HG03196 (cell line): ENCODE data around the gene SAMD14.

Experiments used
- ATAC-seq: cut with Tn5 transposase; IDR thresholded peaks from one replicate; pipeline ENCODE4 v1.9.1; 2021; ENCODE audit not compliant: unreplicated experiment

SAMD14 gene

DNA sequence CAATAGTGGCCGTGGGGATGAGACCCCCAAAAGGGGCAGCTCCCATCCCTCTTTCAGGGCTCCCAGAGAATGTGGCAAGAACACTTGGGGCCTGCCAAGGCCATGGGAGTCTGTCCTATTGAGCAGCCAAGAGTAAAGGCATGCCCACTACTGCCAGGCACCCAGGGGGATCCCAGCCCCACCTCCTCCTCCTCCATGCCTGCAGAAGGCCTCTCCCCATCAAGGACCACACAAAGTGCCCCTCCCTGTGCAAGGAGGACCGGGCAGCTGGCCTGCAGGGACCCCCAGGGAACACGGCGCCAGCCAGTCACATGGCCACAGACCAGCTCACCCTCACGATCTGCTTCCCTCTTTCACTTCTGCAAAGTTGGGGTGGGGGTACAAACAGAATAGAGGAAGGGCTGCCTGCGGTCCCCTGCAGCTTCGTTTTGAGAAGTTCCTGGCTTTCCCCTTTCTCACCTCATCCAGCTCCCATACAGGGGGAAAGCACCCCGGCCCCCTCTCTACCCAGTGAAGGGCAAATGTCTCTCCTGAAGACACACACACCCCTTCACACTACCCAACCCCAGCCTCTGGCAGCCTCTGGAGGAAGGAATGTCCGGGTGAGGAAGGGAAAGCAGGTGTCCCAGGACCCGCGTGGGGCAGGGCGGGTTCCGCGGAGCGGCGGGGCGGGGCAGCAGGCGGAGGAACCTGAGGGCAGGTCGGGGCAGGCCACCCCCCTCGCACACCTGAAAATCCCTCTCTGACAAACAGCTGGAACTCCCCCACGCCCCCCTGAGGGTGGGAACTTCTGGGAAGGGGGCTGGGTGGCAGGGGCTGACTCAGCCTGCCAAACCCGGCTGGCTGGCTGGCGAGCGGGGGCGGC, 18.5 kb upstream of the SAMD14 start:
- ATAC-seq = peak; percentile 23

DNA sequence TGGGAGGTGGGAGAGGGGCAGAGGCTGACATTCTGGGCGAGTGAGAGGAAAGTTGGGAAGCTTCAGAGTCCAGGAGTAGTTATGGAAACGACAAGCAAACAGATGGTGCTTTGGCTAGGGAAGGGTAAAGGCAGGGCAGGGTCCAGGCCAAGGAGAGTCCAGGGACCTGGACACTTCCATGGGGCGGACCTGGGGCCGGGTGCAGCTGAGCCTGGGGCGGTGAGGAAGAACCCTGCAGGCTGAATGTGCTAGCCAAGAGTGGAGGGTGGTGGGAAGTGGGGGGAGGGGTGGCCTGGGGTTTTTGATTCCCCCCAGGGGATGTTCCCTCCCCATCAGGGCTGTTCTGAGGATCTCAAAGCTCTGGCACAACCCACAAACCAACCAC, 17.9 kb upstream of the SAMD14 start:
- ATAC-seq = no peak

DNA sequence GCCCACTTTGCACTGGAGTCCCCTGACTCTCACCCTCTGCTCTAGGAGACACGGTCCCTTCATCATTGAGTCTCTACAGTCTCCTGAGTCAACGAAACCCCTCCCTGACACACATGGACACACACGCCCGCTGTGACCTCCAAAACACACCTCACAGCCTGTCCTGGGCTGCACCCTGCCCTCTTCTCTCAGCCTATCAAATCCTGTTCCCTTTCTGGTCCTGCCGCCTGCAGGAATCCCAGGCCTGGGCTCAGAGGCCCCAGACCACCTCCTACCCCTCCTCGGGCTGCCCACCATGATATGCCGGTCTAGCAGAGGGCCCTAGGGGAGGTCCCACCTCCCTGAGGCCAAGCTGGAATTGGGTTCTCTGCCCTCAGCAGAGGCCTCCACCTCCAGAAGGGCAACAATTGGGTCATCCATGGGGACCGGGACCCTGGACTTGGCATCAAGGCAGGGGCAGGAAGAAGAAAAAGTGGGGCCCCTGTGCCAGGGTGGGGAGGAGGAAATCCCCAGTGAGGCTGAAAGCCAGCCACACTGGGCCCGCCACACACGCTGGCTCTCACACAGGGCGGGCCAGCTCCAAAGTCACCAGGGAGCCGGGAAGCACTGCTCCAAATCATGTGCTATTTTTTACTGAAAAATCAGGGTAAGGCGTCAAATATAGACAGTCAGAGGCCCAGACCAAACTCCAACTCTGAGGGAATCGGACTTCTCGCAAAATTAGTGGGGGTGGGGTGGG, 17.1 kb upstream of the SAMD14 start:
- ATAC-seq = no peak

DNA sequence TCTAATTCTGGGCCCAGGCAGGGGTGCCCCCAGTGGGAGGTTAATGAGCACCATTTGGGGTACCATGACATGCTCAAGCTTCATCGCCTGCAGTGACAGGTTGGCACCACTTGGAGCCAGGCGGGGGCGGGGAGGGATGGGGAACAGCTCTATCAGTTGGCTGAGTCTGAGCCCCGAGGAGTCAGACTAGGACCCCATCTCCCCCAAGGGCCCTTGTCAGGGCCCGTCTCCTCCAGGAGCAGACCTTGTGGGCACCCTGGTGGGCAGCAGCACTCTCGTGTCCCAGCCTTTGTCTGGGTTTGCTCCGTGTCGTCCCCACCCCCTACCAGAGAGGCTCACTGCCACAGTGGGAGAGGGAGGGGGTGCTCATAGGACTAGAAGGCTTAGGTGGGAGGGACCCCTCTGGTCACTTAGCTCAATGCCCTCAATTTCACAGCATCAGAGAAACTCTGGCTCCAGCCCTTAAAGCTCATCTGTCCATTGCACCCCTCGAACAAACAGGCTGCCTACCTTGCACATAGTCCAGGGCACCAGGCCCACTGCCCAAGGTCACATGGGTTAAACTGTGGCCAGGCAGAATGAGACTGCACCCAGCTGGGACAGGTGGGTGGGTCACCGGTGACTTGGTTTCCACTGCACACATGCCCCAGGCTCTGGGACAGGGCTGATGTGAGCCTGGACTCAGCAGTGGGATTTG, 16.4 kb upstream of the SAMD14 start:
- no peak for ATAC-seq

DNA sequence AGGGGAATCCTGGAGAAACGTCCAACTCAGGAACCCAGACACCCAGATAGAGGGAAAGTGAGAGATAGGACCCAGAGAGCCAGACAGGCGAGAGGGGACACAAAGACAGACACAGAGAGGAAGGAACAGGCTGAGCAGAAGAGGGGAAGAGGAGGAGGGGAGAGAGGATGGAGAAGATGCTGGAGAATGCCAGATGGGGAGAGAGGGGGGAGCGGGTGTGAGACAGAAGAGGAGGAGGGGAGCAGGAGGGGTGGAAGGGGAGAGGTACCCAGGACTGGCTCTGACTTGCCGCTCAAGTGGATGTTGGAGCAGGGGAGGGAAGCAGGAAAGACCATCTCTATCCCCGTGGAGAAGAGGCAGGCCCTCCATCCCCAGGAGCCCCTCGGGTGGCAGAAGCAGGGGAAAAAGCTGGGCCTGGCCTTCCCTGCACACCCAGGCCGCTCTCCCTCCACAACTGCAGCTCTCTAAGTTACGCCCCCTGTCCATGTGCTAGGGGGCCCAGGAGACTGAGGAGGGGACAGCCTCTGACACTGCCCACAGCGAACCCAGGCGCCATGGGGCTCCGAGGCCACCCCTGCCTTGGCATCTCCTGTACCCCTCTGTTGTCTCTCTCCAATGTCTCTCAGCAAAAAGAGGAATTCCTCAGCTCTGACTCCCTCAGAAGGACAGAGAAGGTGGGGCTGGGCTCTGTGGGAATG, 15.7 kb upstream of the SAMD14 start:
- no peak for ATAC-seq

DNA sequence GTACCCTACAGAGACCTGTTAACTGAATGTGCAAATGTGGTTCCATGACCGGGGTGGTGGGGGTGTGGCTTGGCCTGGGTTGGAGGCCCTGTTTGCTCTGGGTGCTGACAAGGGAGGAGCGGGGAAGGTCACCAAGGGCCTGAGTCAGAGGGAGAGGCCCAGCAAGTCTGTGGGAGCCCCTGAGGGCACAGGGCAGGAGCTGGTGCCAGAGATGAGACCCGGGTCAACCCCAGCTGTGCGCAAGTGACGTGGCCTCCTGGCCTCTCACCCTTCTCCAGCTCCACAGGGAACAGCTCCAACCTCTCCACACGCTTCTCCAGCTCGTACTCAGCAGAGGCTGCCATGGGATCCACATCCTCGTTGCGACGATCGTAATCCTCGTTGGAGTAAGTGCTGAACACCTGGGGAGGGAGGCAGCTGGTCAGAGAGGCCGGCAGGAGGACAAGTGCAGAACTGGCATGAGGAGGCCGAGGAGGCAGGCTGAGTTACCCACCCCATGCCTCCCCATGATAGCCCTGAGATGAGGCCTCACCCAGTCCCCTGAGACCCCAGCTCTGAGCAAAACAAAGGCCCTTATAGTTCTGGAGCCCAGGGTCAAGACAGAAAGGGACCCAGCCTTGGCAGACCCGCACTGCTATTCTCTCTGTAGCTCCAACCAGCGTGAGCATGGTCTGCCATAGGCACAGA, 15.0 kb upstream of the SAMD14 start:
- ATAC-seq = no peak

DNA sequence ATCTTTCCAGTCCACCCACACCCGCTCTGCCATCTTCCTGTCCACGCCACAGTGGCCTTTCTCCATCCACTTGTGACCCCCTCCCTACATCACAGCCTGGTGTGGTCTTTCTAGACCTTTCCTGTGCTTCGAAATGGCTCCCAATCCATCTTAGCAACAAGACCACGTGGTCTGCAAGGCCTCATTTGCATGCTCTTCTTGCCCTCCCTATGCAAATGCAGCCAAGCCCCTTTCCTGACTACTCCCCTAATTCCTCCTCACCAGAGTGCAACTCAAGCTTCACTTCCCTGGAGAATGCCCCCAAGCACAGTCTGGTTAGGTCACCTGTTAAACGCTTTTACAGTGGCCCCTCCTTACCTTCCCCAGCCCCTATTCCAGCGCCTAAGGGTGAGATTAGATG, 14.4 kb upstream of the SAMD14 start:
- no peak for ATAC-seq

DNA sequence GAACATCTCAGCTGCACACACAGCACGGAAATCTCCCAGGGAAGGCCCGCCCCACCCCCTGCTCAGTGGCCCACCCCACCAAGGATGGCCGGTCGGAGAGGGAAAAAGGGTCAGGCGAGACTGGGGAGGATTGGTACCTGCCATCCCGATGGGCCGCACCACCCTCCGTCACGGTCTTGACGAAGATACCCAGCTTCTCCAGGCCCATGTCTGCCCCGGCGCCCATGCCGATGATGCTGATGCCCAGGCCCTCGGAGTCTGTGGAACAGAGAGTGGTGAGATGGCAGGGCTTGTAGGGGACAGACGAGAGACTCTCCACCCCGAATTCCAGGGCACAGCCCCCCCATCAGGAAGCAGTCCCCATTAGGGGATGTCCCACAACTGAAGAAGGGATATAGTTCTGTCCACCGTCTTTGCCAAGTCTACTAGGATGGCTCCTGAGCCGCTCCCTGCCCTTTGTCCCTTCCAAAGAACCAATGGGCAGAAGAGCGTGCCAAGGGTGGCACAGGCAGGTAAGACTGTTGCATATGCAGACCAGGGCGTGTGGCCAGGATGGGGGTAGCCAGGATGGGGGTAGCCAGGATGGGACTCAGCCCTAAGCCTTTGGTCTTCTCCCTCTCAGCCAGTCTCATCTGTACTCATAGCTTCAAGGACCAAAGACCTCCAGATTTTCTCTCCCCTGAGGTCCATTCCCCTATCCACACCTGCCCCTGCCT, 13.7 kb upstream of the SAMD14 start:
- ATAC-seq = no peak

DNA sequence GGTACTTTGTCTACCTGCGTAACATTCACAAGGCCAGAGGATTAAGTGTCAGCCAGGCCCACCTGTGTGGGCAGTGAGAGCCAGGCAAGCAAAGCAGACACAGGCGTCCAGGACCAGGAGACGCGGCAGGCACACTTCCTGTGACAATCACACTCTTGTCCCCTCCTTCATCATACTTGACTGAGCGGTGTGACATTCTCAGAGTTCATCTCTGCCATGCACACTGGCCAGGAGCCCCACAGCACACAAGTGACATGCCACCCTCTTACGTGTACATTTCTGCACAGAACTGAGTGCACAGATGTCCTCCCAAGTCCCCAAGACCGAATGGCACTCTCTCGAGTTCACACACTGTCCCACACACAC, 11.8 kb upstream of the SAMD14 start:
- no peak for ATAC-seq

DNA sequence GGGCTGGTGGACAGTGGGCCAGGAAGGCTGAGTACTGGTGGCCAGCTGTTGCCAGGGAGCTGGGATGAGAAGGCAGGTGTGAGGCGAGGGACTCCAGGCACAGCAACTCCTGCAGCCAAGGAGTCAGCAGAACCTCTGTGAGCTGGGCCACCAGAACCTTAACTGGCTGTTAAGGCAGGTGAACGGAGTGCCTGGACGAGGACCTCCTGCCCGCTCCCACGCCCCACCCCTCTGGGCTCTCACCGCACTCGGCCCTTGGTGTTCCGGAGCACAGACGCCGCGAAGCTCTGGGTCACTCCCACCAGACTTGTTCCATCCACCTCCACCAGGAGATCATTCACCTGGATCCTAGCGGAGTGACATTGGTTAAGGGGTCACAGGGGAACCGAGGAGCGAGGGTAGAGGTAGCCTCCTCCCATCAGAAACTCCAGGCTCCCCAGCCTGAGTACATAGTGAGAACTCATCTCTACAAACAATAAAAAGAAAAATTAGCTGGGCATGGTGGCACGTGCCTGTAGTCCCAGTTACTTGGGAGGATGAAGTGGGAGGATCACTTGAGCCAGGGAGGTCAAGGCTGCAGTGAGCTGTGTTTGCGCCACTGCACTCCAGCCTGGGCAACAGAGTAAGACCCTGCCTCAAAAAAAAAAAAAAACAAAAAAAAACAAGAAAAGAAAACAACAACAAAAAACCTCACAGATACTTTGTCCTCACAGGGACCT, 11.2 kb upstream of the SAMD14 start:
- no peak for ATAC-seq

DNA sequence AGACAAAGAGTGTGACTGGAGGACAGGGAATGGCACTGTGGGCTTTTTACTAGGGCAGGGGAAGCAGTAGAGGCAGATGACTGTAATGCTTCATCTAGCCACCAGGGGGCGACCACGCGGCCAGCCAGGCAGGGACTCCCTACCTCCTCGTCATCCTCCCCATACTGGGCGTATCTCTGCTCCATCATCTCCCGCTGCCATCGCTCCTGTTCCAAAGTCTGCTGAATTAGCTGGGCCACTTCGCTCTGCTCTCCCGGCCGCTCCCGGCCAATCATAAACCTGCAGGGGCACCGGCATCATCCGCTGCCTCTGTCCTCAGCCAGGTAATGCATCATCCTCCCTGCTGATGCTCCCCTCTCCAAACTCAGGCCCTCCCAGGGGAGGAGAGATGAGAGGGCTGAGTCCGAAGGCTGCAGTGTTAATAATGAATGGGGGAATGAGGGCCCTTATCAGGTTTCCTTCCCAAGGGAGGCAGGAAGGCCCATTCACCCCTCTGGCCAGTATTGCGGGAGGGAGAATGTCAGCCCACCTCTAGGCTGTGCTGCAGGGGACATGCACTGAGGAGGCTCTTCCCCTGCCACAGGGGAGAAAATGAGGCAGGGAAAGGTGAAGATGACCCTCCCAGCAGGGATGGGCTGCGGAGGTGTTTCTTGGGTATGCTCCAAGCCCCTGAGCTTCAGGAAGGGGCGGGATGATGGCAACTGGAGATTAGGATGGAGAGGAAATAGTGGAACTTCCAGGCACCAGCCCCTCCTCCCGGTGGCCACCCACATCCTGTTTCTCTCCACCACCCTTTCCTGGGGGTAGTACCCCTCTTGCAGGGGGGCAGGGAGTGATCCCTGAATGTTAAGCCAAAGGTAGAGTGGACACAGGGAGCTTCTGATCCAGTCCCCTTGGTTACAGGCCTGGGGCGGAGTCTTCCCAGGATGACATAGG, 10.3 kb upstream of the SAMD14 start:
- ATAC-seq = no peak

DNA sequence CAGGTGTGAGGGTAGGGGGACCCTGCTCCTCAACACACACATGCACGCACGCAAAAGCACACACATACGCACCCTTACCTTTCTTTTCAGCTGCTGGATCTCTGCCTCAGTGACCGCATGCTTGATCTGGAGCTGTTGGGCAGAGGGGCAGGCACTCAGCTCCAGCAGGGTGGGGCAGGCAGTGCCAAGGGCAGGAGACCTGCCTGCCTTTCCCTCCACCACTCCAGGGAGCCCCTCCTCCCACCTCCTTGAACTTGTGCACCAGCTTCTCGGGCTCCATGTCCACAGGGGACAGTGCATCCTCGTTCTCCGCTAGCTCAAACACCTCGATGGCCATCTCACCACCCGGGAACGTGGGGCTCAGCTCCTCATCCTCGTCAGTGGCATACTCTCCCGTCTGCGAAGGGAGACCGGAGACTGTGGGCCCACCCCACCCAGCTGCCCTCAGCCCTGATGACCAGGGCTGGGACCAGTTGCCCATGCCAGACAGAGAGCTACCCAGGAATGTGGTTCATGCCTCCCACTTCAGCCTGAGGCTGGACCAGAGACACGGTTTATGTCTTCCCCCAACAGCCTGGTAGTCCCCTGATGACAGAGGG, 9.3 kb upstream of the SAMD14 start:
- ATAC-seq = no peak

DNA sequence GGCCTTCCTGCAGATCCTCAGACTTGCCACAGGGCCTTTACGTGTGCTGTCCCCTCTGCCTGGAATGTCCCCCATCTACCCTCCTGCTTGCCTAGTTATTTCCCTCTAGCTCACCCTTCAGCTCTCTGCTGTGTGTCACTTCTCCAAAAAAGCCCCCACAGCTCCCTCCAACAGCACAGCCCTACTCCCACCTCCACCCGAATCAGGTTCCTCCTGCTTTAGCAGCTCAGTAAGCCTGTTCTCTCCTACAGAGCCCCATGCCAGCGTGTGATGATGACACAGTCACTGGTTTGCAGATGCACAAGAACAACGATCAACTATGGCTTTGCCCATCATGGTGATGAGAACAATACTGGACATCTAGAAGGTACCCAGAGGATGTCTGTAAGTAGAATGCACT, 7.1 kb upstream of the SAMD14 start:
- ATAC-seq = no peak

DNA sequence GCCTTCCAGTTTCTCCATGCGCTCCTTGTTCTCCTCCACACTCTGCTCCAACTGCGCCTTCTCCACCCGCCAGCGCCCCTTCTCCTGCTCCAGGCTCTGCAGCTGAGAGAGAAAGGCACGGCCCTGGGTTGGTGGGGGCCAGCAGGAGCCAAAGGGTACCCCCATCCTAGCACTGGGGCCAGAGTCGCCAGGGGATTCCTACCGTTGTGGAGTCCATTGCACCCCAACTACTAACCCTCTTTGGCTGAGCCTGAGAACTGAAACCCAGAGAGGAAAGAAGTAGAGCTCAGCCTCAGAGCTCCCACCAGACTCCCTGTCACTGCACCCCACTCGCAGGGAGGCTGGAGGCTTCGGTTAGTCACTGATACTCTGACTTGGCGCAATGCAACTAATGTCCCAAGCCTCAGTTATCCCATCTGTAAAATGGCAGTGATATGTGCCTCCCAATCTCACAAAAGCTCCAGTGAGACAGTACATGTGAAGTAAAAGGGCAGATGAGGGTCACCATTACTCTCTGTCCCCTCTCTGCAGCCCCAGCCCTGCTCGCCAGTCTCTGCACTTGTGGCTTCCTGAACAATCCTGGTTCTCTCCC, 6.2 kb upstream of the SAMD14 start:
- ATAC-seq = no peak

DNA sequence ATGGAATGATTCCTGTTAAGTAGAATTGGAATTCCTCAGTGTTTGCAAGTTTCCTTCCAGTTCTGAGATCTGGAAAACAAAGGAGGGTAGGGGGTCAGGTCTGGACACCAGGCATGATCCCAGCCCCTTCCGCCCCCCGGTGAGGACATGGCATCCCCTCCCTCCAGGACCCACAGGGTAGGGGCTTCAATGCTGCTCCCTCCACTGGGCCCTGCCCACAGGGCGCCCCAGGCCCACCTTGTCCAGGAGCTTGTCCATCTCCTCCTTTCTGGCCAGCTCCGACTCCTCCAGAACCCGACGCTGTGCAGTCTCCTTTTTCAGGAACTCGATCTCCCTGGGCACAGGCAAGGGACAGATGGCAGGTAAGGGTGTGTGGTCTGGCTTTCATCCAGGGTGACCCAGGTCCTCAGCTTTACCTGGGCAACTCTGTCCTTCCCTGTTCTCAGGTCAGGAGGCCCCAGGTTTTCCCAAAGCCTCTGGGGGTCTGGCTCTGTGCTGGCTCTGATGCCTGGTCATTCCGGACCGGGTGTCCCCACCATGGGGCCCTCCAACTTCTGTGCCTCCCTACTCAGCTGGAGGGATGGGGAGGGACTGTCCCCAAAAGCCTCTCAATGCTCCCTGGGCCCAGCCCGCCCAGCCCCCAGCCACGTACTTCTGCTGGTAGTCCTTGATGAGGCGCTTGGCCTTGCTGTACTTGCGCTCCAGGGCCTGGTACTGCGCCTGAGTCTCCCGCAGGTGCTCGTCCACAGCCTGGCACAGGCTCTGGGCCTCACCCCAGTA, 5.5 kb upstream of the SAMD14 start:
- ATAC-seq = no peak

DNA sequence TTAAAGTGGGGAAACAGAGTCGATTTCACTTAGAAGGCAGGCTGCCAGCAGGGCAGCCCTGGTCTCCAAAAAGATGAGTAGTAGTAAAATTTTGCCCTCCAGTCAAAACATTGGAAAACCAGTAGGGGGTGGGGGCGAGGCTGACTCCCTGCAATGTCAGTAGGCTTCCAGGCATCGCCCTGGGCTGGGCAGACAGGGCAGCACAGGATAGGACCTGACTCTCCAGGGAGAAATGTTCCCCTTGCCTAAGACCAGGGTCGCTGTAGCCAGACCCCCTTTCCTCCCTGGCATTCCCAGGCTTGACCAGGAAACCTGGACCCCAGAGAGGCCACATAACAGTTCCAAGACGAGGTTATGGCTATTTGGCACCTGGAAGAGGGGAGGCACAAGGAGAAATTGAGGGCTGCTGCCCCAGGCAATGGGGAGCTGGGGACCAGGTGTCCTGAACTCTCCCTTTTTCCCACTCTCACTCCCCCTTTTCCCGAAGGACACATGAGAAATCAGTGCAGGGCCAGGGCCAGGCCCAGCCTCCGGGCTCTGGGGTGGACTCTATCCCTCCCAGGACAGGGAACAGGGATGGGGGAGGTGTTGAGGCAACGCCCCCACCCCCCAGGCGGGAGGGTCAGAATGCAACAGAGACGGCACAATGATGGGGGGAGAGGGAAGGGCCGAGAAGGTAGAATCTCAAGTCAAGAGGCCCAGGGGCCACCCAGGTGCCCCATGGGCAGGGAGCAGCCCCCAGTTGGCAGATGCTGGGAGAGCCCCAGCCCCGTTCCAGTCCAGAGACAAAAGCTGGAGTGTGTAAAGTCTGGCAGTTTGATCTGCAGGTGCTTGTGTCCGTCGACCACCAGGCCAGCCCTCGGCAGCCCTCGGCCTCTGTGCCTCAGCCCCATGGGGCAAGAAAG, 4.5 kb upstream of the SAMD14 start:
- no peak for ATAC-seq
